ENCODE data around the gene ZBTB7C. TPM values are rescaled to one million over a fixed set of nuclear protein-coding genes. Genes with fewer than 3 reads are reported as not detected.

The ZBTB7C gene
- total and polyA plus RNA-seq, 2 donors (not counting 1 experiment from before 2014, with no cell fraction given) = not detected

DNA sequence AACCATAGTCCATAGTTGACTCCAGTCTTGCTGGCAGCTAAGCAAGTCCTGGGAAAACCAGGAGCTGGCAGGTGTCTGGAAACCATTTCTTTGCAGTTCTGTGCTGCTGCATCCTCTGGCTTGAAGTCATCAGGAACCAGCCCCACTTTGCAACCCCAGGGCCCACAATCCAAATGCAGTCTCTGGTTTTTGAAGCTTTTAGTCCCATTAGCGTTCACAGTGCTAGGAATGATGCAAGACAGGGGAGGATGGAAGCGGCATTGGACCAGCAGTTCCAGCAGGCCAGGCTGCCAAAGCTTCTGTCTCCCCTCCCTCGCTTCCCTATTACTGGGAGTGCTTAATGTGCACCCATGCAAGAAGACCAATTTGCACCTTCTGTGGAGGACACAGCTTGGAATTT lies 106.4 kb downstream of the ZBTB7C start:
- H4K20me1 ChIP-seq (ENCODE audit: control insufficient read depth, insufficient read depth, low read length, poor library complexity, severe bottlenecking) = no peaks in the 10 kb centered on the region
- DNase-seq (no peak), ATAC-seq (ENCODE audit: low read depth) (no peak)
- no peaks in the 10 kb centered on the region for H3K9me3 Mint-ChIP-seq (ENCODE audit: insufficient read depth)
- H3K27ac ChIP-seq (ENCODE audit: low read length in 2 of 2) = no peak overlapping the region
- no peak overlapping the region for H2AFZ ChIP-seq (ENCODE audit: insufficient read depth, low read depth, low read length, poor library complexity, severe bottlenecking)
- H3K36me3 ChIP-seq (replicated peaks in 1 of 2; ENCODE audit: control extremely low read depth in 1 of 2, control insufficient read depth in 1 of 2, extremely low read depth in 1 of 2, insufficient read depth in 2 of 2, low read length in 1 of 2) = no peaks in the 10 kb centered on the region
- peaks cover 7% of the 10 kb centered on the region for H3K27me3 Mint-ChIP-seq
- H3K79me2 ChIP-seq (ENCODE audit: control insufficient read depth, insufficient read depth, low read length) = no peaks in the 10 kb centered on the region
- intact Hi-C loops (cut with micrococcal nuclease) = no loop called here
- POLR2A ChIA-PET = no interaction called here
- H3K4me3 Mint-ChIP-seq = no peak overlapping the region
- 100% methylated on average over 2 of the region's 3 CpGs for WGBS (ENCODE audit: insufficient coverage)
- no peak overlapping the region for H3K4me2 ChIP-seq (replicated peaks; ENCODE audit: low read depth, low read length, poor library complexity, severe bottlenecking)
- H3K4me3 ChIP-seq (ENCODE audit: control extremely low read depth in 1 of 5, extremely low read depth in 1 of 5, insufficient read depth in 1 of 5, low read depth in 2 of 5, low read length in 4 of 5) = no peak overlapping the region
- H3K27me3 ChIP-seq (replicated peaks in 1 of 4; ENCODE audit: control extremely low read depth in 1 of 4, control insufficient read depth in 3 of 4, insufficient read depth in 4 of 4, low read length in 3 of 4) = no peaks in the 10 kb centered on the region
- no peaks in the 10 kb centered on the region for H3K9me3 ChIP-seq (ENCODE audit: control extremely low read depth in 1 of 3, control insufficient read depth in 2 of 3, insufficient read depth in 1 of 3, low read length in 2 of 3)
- H3K4me1 Mint-ChIP-seq = no peaks in the 10 kb centered on the region
- CTCF ChIA-PET = no interaction called here
- H3K9ac ChIP-seq (ENCODE audit: low read length) = no peak overlapping the region
- no peak overlapping the region for H3K27ac Mint-ChIP-seq
- no peaks in the 10 kb centered on the region for H3K4me1 ChIP-seq (ENCODE audit: control insufficient read depth in 2 of 2, insufficient read depth in 2 of 2, low read length in 2 of 2)
- TF ChIP-seq CTCF (IDR thresholded peaks at IDR 0.05) (no peak), EZH2 (IDR thresholded peaks at IDR 0.05; ENCODE audit: borderline replicate concordance, insufficient read depth, low read depth, low read length, poor library complexity, severe bottlenecking) (no peak)

- Histone ChIP-seq H3K27ac (ENCODE audit: low read length in 2 of 2) (no peak overlapping the region), H3K9me3 (ENCODE audit: control extremely low read depth in 1 of 3, control insufficient read depth in 2 of 3, insufficient read depth in 1 of 3, low read length in 2 of 3) (no peaks in the 10 kb centered on the region), H3K9ac (ENCODE audit: low read length) (no peak overlapping the region), H4K20me1 (ENCODE audit: control insufficient read depth, insufficient read depth, low read length, poor library complexity, severe bottlenecking) (no peaks in the 10 kb centered on the region), H3K4me3 (ENCODE audit: control extremely low read depth in 1 of 5, extremely low read depth in 1 of 5, insufficient read depth in 1 of 5, low read depth in 2 of 5, low read length in 4 of 5) (no peak overlapping the region), H3K79me2 (ENCODE audit: control insufficient read depth, insufficient read depth, low read length) (no peaks in the 10 kb centered on the region), H3K4me2 (replicated peaks; ENCODE audit: low read depth, low read length, poor library complexity, severe bottlenecking) (no peak overlapping the region), H3K36me3 (replicated peaks in 1 of 2; ENCODE audit: control extremely low read depth in 1 of 2, control insufficient read depth in 1 of 2, extremely low read depth in 1 of 2, insufficient read depth in 2 of 2, low read length in 1 of 2) (no peaks in the 10 kb centered on the region), H2AFZ (ENCODE audit: insufficient read depth, low read depth, low read length, poor library complexity, severe bottlenecking) (no peak overlapping the region), H3K27me3 (replicated peaks in 1 of 4; ENCODE audit: control extremely low read depth in 1 of 4, control insufficient read depth in 3 of 4, insufficient read depth in 4 of 4, low read length in 3 of 4) (no peaks in the 10 kb centered on the region), H3K4me1 (ENCODE audit: control insufficient read depth in 2 of 2, insufficient read depth in 2 of 2, low read length in 2 of 2) (no peaks in the 10 kb centered on the region)
- Mint-ChIP-seq H3K9me3 (ENCODE audit: insufficient read depth) (no peaks in the 10 kb centered on the region), H3K4me1 (no peaks in the 10 kb centered on the region), H3K27ac (no peak overlapping the region), H3K4me3 (no peak overlapping the region), H3K27me3 (peaks cover 4% of the 10 kb centered on the region)
- intact Hi-C loops (cut with micrococcal nuclease) = no loop called here
- WGBS (ENCODE audit: insufficient coverage) = 41% methylated on average over 5 of the region's 6 CpGs
- DNase-seq (no peak), ATAC-seq (ENCODE audit: low read depth) (no peak)
- CTCF ChIA-PET = no interaction called here
- TF ChIP-seq CTCF (IDR thresholded peaks at IDR 0.05) (no peak), EZH2 (IDR thresholded peaks at IDR 0.05; ENCODE audit: borderline replicate concordance, insufficient read depth, low read depth, low read length, poor library complexity, severe bottlenecking) (no peak)
- POLR2A ChIA-PET = no interaction called here
Measured at GRCh38 chr18:48300463-48300961, 108.7 kb downstream of the ZBTB7C start.

All from B cell (primary cell).